HG02571 (cell line): Measurements from ENCODE around the gene ZFP91.

Experiments
- ATAC-seq: cut with Tn5 transposase; IDR thresholded peaks from one replicate; pipeline ENCODE4 v1.9.1; 2021; ENCODE audit warnings: mild to moderate bottlenecking, moderate library complexity; ENCODE audit not compliant: unreplicated experiment

Gene ZFP91

GRCh38 chr11:58659404-58659803 is 80.5 kb downstream of the ZFP91 start:
- no peak for ATAC-seq

GRCh38 chr11:58659910-58660570 is 81.2 kb downstream of the ZFP91 start:
- ATAC-seq: no peak
